Left ventricle myocardium inferior (tissue), 1 donor: ENCODE results near the gene CCNO. TPM values are rescaled to one million over a fixed set of nuclear protein-coding genes. Genes with fewer than 3 reads are reported as not detected.

Experiments used
- DNase-seq: peaks from one replicate; pipeline ENCODE4 v3.0.0-alpha.2; 2020
- H3K27ac ChIP-seq: fragments of 200-600 bp; replicated peaks from 2 replicates; pipeline ENCODE4 v1.8.0; 2021
- H3K27me3 ChIP-seq: fragments of 200-600 bp; 2 replicates; pipeline ENCODE4 v1.8.0; 2021; ENCODE audit warnings: low read depth
- H3K36me3 ChIP-seq: fragments of 200-600 bp; 2 replicates; pipeline ENCODE4 v1.8.0; 2021
- H3K4me1 ChIP-seq: fragments of 200-600 bp; 2 replicates; pipeline ENCODE4 v1.8.0; 2021
- H3K4me3 ChIP-seq: fragments of 200-600 bp; 2 replicates; pipeline ENCODE4 v1.8.0; 2021; ENCODE audit warnings: mild to moderate bottlenecking, moderate library complexity
- H3K9me3 ChIP-seq: fragments of 200-600 bp; replicated peaks from 2 replicates; pipeline ENCODE4 v1.8.0; 2021
- CTCF ChIP-seq: fragments of 200-600 bp; IDR thresholded peaks from 2 replicates; pipeline ENCODE4 v1.8.0; 2021; ENCODE audit warnings: antibody characterized with exemption, mild to moderate bottlenecking, borderline replicate concordance
- intact Hi-C: fragments of 100-400 bp; cut with micrococcal nuclease; formaldehyde crosslinking; loops from one replicate; pipeline ENCODE4 v1.11.0; 2022
- total RNA-seq: library from RNA; stranded (reverse); fragmentation: NEBNext Ultra II Directional; extraction: Animal tissue kit (Norgen Biotek cat#: 25700); gene quantifications from one replicate; pipeline ENCODE4 v1.2.1, GENCODE V29; 2021
- donor health status: DM: no; HTN: yes; CAD: no; lungs with severe emphysema.

The CCNO gene
- total RNA-seq, 1 donor from 2014 or later: not detected

- no peak for DNase-seq
- Histone ChIP-seq H3K27me3 (peaks cover 100% of the 10 kb centered on the region), H3K9me3 (no peaks in the 10 kb centered on the region), H3K4me1 (peaks cover 51% of the 10 kb centered on the region), H3K4me3 (peak overlapping the region; percentile 73), H3K36me3 (no peaks in the 10 kb centered on the region), H3K27ac (no peak overlapping the region)
- intact Hi-C loops: no loop called here
- TF ChIP-seq CTCF: no peak
Measured at GRCh38 chr5:55231919-55232270, 1.5 kb downstream of the CCNO start.

- no peak for TF ChIP-seq CTCF
- H3K27ac ChIP-seq: no peak overlapping the region
- H3K4me3 ChIP-seq: peak overlapping the region; percentile 73
- H3K9me3 ChIP-seq: no peaks in the 10 kb centered on the region
- no peak for DNase-seq
- intact Hi-C loops: no loop called here
- peaks cover 57% of the 10 kb centered on the region for H3K4me1 ChIP-seq
- no peaks in the 10 kb centered on the region for H3K36me3 ChIP-seq
- H3K27me3 ChIP-seq: peaks cover 100% of the 10 kb centered on the region
Measured at GRCh38 chr5:55231029-55231918, 2.1 kb downstream of the CCNO start.

- DNase-seq: no peak
- H3K9me3 ChIP-seq: no peaks in the 10 kb centered on the region
- TF ChIP-seq CTCF: no peak
- H3K27me3 ChIP-seq: peaks cover 100% of the 10 kb centered on the region
- no peaks in the 10 kb centered on the region for H3K36me3 ChIP-seq
- no peak overlapping the region for H3K4me3 ChIP-seq
- no peak overlapping the region for H3K27ac ChIP-seq
- intact Hi-C loops: no loop called here
- H3K4me1 ChIP-seq: peaks cover 57% of the 10 kb centered on the region
Measured at GRCh38 chr5:55230086-55230629, 3.2 kb downstream of the CCNO start.

- Histone ChIP-seq H3K27me3 (peaks cover 100% of the 10 kb centered on the region), H3K4me3 (peak overlapping the region; percentile 57), H3K27ac (no peak overlapping the region), H3K36me3 (no peaks in the 10 kb centered on the region), H3K9me3 (no peaks in the 10 kb centered on the region), H3K4me1 (peaks cover 47% of the 10 kb centered on the region)
- no peak for DNase-seq
- TF ChIP-seq CTCF: no peak
- intact Hi-C loops: no loop called here
Measured at GRCh38 chr5:55227664-55228430, 5.6 kb downstream of the CCNO start.

- Histone ChIP-seq H3K27me3 (peaks cover 100% of the 10 kb centered on the region), H3K4me1 (peaks cover 43% of the 10 kb centered on the region)
Measured at GRCh38 chr5:55226934-55227663, 6.3 kb downstream of the CCNO start, which contains the start of gene MCIDAS. Gene MCIDAS, minus strand, starts transcription at chr5:55227315. Its CDS starts 177 bp downstream, at chr5:55227138.

More at GRCh38 chr5:55226934-55227663, 6.3 kb downstream of the CCNO start, which contains the start of gene MCIDAS:
- intact Hi-C loops: no loop called here
- Histone ChIP-seq H3K36me3 (no peaks in the 10 kb centered on the region), H3K27ac (no peak within 1 kb of the TSS), H3K4me3 (peak within 1 kb of the TSS; percentile 57), H3K9me3 (no peaks in the 10 kb centered on the region)
- TF ChIP-seq CTCF: peak; percentile 21
- DNase-seq: peak; percentile 20
